Activated CD4-positive, CD25-positive, alpha-beta regulatory T cell (primary cell): ENCODE results near the gene SLC5A12.

ENCODE experiments used
- DNase-seq, 4 experiments: peaks; one replicate each; lab custom pipeline; 2025; lab: John Stamatoyannopoulos, UW

The SLC5A12 gene

GRCh38 chr11:26719289-26719973 lies 2.4 kb downstream of the SLC5A12 start:
- DNase-seq = no peak

- no peak for DNase-seq
Measured at GRCh38 chr11:26717771-26718170, 4.1 kb downstream of the SLC5A12 start.

GRCh38 chr11:26715133-26715532 lies 6.7 kb downstream of the SLC5A12 start:
- no peak for DNase-seq

- no peak for DNase-seq
Measured at GRCh38 chr11:26712497-26712896, 9.4 kb downstream of the SLC5A12 start.

- no peak for DNase-seq
Measured at GRCh38 chr11:26710489-26710888, 11.4 kb downstream of the SLC5A12 start.

- no peak for DNase-seq
Measured at GRCh38 chr11:26708736-26709456, 13.0 kb downstream of the SLC5A12 start.

GRCh38 chr11:26706181-26706580 lies 15.7 kb downstream of the SLC5A12 start:
- no peak for DNase-seq

- no peak for DNase-seq
Measured at GRCh38 chr11:26704249-26704648, 17.6 kb downstream of the SLC5A12 start.

GRCh38 chr11:26703411-26704191 lies 18.3 kb downstream of the SLC5A12 start:
- no peak for DNase-seq

- DNase-seq = no peak
Measured at GRCh38 chr11:26702406-26702805, 19.5 kb downstream of the SLC5A12 start.

- DNase-seq = no peak
Measured at GRCh38 chr11:26700574-26701235, 21.2 kb downstream of the SLC5A12 start.

- DNase-seq = no peak
Measured at GRCh38 chr11:26698224-26698623, 23.6 kb downstream of the SLC5A12 start.

GRCh38 chr11:26696330-26696729 lies 25.5 kb downstream of the SLC5A12 start:
- no peak for DNase-seq

GRCh38 chr11:26688701-26689100 lies 33.2 kb downstream of the SLC5A12 start:
- DNase-seq = no peak

GRCh38 chr11:26687351-26687750 lies 34.5 kb downstream of the SLC5A12 start:
- DNase-seq = no peak

- DNase-seq = no peak
Measured at GRCh38 chr11:26677566-26677965, 44.3 kb downstream of the SLC5A12 start.

GRCh38 chr11:26676641-26677040 lies 45.2 kb downstream of the SLC5A12 start:
- DNase-seq = no peak

- no peak for DNase-seq
Measured at GRCh38 chr11:26675233-26675928, 46.5 kb downstream of the SLC5A12 start.

GRCh38 chr11:26665946-26666345 lies 55.9 kb downstream of the SLC5A12 start:
- no peak for DNase-seq

- DNase-seq = no peak
Measured at GRCh38 chr11:26665036-26665435, 56.8 kb downstream of the SLC5A12 start.

- no peak for DNase-seq
Measured at GRCh38 chr11:26662916-26663315, 58.9 kb downstream of the SLC5A12 start.

- no peak for DNase-seq
Measured at GRCh38 chr11:26655287-26655686, 66.6 kb downstream of the SLC5A12 start.
